PC-9 (cell line): Measurements from ENCODE around the gene PNO1. TPM values are rescaled to one million over a fixed set of nuclear protein-coding genes. Genes with fewer than 3 reads are reported as not detected.

ENCODE experiments used
- BruUV-seq: library from RNA; stranded (reverse); fragments of 400-500 nt; replicated peaks from 2 replicates; lab custom pipeline; 2021; lab: Mats Ljungman, UMichigan
- CTCF ChIA-PET: fragments of 300-600 bp; sonication (Branson Sonifier 250); formaldehyde crosslinking; loops from one replicate; lab custom pipeline; 2022; ENCODE audit warnings: antibody characterized with exemption; lab: Charles Lee
- POLR2A ChIA-PET: fragments of 300-600 bp; sonication (Branson Sonifier 250); formaldehyde crosslinking; loops from one replicate; lab custom pipeline; 2022; ENCODE audit warnings: antibody characterized with exemption; ENCODE audit not compliant: unreplicated experiment; lab: Charles Lee
- DNase-seq, 2 experiments: peaks; one replicate each; pipeline versions ENCODE4 v3.0.0 to v3.0.0-alpha.2; 2015 to 2022; ENCODE audit warnings: mixed read lengths in 1 of 2
- H2AFZ ChIP-seq: fragments of 200-600 bp; sonication (generic); 2 replicates; pipeline ENCODE4 v1.8.1; 2017; ENCODE audit warnings: antibody characterized with exemption
- H3F3A ChIP-seq: fragments of 200-600 bp; sonication (generic); 2 replicates; pipeline ENCODE4 v1.8.1; 2017; ENCODE audit warnings: antibody characterized with exemption, mild to moderate bottlenecking, low read depth; ENCODE audit not compliant: insufficient read depth
- H3K27ac ChIP-seq: fragments of 200-600 bp; sonication (generic); 2 replicates; pipeline ENCODE4 v1.6.1; 2016; ENCODE audit warnings: mixed run types
- H3K27me3 ChIP-seq: fragments of 200-600 bp; sonication (generic); 2 replicates; pipeline ENCODE4 v1.6.1; 2016; ENCODE audit warnings: low read depth, mixed run types; ENCODE audit not compliant: insufficient read depth
- H3K36me3 ChIP-seq: fragments of 200-600 bp; sonication (generic); 2 replicates; pipeline ENCODE4 v1.6.1; 2016; ENCODE audit warnings: low read depth, mixed run types
- H3K4me1 ChIP-seq: fragments of 200-600 bp; sonication (generic); replicated peaks from 2 replicates; pipeline ENCODE4 v1.6.1; 2016; ENCODE audit warnings: mixed run types; ENCODE audit not compliant: insufficient read depth
- H3K4me2 ChIP-seq: fragments of 200-600 bp; sonication (generic); 2 replicates; pipeline ENCODE4 v1.6.1; 2017; ENCODE audit warnings: mixed run types
- H3K4me3 ChIP-seq: fragments of 200-600 bp; sonication (generic); 2 replicates; pipeline ENCODE4 v1.6.1; 2016; ENCODE audit warnings: mixed run types
- H3K79me2 ChIP-seq: fragments of 200-600 bp; sonication (generic); 2 replicates; pipeline ENCODE4 v1.6.1; 2017; ENCODE audit warnings: low read depth, mixed run types
- H3K9me2 ChIP-seq: fragments of 200-600 bp; sonication (generic); 2 replicates; pipeline ENCODE4 v1.8.1; 2017; ENCODE audit warnings: mild to moderate bottlenecking; ENCODE audit not compliant: insufficient read depth
- H3K9me3 ChIP-seq: fragments of 200-600 bp; sonication (generic); 2 replicates; pipeline ENCODE4 v1.8.1; 2016; ENCODE audit warnings: low read depth; ENCODE audit not compliant: insufficient read depth
- H4K20me1 ChIP-seq: fragments of 200-600 bp; sonication (generic); 2 replicates; pipeline ENCODE4 v1.8.1; 2017; ENCODE audit not compliant: insufficient read depth
- EZH2 ChIP-seq: fragments of 200-600 bp; sonication (generic); IDR thresholded peaks from 2 replicates; pipeline ENCODE4 v1.8.0; 2017; ENCODE audit warnings: antibody characterized with exemption, low read depth
- intact Hi-C: fragments of 100-400 bp; cut with micrococcal nuclease; formaldehyde crosslinking; loops from one replicate; pipeline ENCODE4 v1.10.0; 2022; ENCODE audit not compliant: unreplicated experiment
- total RNA-seq: library from RNA; stranded (reverse); gene quantifications from 2 replicates; pipeline ENCODE4 v1.2.3, GENCODE V29; 2021
- TF ChIP-seq, protein P1 (sequence below): fragments of 200-600 bp; sonication (generic); conservative IDR thresholded peaks from 2 replicates; pipeline ENCODE4 v1.6.1; 2017; ENCODE audit warnings: mixed run types, antibody characterized with exemption, mild to moderate bottlenecking, moderate library complexity

Gene PNO1
- total RNA-seq, 1 experiment from 2014 or later, result 17.8 TPM

DNA sequence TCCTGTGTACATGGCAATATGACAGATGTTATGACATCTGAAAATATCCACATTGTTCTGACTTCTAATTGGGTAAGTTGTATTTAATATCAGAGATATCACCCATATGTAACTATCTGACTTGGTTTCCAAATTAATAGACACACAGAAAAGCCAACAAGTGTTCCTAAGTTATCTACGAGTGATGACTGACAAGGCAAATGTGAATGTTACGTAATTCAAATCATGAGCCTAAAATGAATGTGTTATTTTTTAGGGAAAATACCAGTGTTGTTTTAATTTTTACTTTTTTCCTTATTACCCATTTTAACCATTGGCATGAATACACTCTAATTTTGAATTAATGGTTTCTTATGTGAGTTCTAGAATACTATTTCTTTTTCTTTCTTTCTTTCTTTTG is 15.8 kb upstream of the PNO1 start:
- H3F3A ChIP-seq, result no peaks in the 10 kb centered on the region
- peaks cover 6% of the 10 kb centered on the region; the same call in 1 of the 2 replicates for H4K20me1 ChIP-seq
- intact Hi-C loops, result no loop called here
- H3K4me3 ChIP-seq, result no peak overlapping the region
- no peaks in the 10 kb centered on the region for H3K4me1 ChIP-seq
- H3K9me2 ChIP-seq, result no peaks in the 10 kb centered on the region
- no peak for TF ChIP-seq EZH2
- TF ChIP-seq, protein P1, sequence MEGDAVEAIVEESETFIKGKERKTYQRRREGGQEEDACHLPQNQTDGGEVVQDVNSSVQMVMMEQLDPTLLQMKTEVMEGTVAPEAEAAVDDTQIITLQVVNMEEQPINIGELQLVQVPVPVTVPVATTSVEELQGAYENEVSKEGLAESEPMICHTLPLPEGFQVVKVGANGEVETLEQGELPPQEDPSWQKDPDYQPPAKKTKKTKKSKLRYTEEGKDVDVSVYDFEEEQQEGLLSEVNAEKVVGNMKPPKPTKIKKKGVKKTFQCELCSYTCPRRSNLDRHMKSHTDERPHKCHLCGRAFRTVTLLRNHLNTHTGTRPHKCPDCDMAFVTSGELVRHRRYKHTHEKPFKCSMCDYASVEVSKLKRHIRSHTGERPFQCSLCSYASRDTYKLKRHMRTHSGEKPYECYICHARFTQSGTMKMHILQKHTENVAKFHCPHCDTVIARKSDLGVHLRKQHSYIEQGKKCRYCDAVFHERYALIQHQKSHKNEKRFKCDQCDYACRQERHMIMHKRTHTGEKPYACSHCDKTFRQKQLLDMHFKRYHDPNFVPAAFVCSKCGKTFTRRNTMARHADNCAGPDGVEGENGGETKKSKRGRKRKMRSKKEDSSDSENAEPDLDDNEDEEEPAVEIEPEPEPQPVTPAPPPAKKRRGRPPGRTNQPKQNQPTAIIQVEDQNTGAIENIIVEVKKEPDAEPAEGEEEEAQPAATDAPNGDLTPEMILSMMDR, result no peak
- ChIA-PET CTCF (no interaction called here), POLR2A (no interaction called here)
- H3K9me3 ChIP-seq, result no peaks in the 10 kb centered on the region
- H3K36me3 ChIP-seq, result no peaks in the 10 kb centered on the region
- no peaks in the 10 kb centered on the region for H3K79me2 ChIP-seq
- no peak for DNase-seq
- no peak overlapping the region for H3K4me2 ChIP-seq
- H3K27ac ChIP-seq, result no peak overlapping the region
- no peaks in the 10 kb centered on the region for H3K27me3 ChIP-seq
- H2AFZ ChIP-seq, result no peak overlapping the region
- BruUV-seq, result no TSS peak

DNA sequence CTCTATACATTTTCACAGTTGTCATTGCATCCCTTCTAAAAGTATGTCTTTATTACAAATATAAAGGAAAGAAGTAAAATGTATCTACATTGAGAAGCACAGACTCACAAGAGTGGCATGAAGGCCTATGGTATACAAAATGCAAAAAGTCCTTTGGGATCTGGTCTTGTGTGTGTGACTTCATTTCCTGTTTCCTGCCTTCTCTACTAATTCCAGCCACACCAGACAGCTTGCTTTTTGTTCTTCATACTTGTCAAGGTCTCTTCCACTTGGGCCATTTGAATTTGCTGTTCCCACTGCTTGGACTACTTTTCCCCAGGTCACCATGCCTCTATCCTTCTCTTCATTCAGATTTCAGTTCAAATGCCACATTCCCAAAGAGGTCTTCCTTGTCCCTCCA is 6.7 kb upstream of the PNO1 start:
- Histone ChIP-seq H3K27me3 (no peaks in the 10 kb centered on the region), H3K79me2 (peaks cover 16% of the 10 kb centered on the region), H3K4me1 (no peaks in the 10 kb centered on the region), H3K4me2 (no peak overlapping the region), H3K9me2 (no peaks in the 10 kb centered on the region), H3K27ac (no peak overlapping the region), H3K4me3 (no peak overlapping the region), H3K36me3 (no peaks in the 10 kb centered on the region), H3F3A (no peaks in the 10 kb centered on the region; the same call in 1 of the 2 replicates), H3K9me3 (no peaks in the 10 kb centered on the region), H4K20me1 (no peaks in the 10 kb centered on the region), H2AFZ (no peak overlapping the region)
- no peak for TF ChIP-seq EZH2
- TF ChIP-seq, protein P1, result no peak
- BruUV-seq, result no TSS peak
- no peak for DNase-seq
- ChIA-PET CTCF (no interaction called here), POLR2A (no interaction called here)
- intact Hi-C loops, result no loop called here

DNA sequence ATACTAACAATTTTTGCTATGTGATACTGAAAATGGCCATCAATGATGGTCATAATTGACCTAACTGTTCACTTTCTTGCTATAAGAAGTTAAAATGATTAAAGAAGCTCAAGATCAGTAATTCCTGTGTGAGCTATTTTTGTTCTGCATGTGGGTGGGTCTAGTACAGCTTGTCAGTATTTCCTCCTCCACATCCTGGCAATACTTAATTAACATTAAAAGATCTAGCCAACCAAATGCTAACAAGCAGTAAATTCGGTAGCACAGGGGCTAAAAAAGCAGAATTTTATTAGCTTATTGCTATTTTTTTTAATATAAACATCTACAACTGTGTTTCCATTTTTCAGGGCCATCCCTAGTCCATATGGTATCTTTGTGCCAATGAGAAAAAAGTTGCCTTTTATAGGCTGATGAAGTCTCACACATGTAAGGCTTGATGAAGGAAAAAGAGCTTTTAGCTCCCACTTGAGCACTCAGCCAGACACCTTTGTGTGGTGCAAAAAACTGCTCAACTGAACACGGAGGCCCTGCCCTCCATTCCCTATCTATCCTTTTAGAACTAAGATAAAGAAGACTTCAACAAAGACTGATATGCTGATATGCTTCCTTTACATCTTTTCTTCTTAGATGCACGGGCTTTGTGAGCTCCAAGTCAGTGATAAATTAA is 4.9 kb upstream of the PNO1 start:
- peaks cover 29% of the 10 kb centered on the region for H3K79me2 ChIP-seq
- no peaks in the 10 kb centered on the region; the same call in 1 of the 2 replicates for H3F3A ChIP-seq
- H3K36me3 ChIP-seq, result no peaks in the 10 kb centered on the region

More for the DNA sequence above, 4.9 kb upstream of the PNO1 start:
- CTCF ChIA-PET, result interaction anchor here (0.6 kb wide), 1 partner anchor 157 kb away, joined by 6 read pairs; no protein-coding TSS in a partner anchor
- Histone ChIP-seq H3K9me2 (no peaks in the 10 kb centered on the region), H3K4me2 (no peak overlapping the region), H3K4me3 (no peak overlapping the region), H3K9me3 (no peaks in the 10 kb centered on the region), H3K27me3 (no peaks in the 10 kb centered on the region), H3K27ac (no peak overlapping the region), H2AFZ (no peak overlapping the region), H3K4me1 (0 out of 2 replicates have a peak, but pooled peaks cover 4% of the 10 kb centered on the region), H4K20me1 (no peaks in the 10 kb centered on the region)
- no TSS peak for BruUV-seq
- TF ChIP-seq, protein P1, result no peak
- TF ChIP-seq EZH2, result no peak
- intact Hi-C loops, result no loop called here
- no peak for DNase-seq
- POLR2A ChIA-PET, result interaction anchor here (0.6 kb wide), 1 partner anchor 54 kb away, joined by 15 read pairs; no protein-coding TSS in a partner anchor
